Epithelial cell of esophagus (primary cell): ENCODE data around the gene MAST1.
"Not testable (repeated sequence)": the region's sequence is repeated elsewhere in the genome, so short reads cannot be mapped to it uniquely, and the experiment has no call there.

Experiments
- DNase-seq: peaks from one replicate; pipeline ENCODE4 v3.0.0; 2010; ENCODE audit warnings: low read depth
- H3K4me3 ChIP-seq: 2 replicates; pipeline ENCODE4 v1.5.1; 2011; ENCODE audit warnings: mild to moderate bottlenecking, low read length, control low read depth
- TF ChIP-seq, protein P1 (sequence below): IDR thresholded peaks from 2 replicates; pipeline ENCODE4 v1.5.1; 2011; ENCODE audit warnings: low read depth, mild to moderate bottlenecking, low read length, control low read depth, inconsistent platforms; ENCODE audit not compliant: insufficient read depth; ENCODE audit errors: missing control alignments

Gene MAST1

DNA sequence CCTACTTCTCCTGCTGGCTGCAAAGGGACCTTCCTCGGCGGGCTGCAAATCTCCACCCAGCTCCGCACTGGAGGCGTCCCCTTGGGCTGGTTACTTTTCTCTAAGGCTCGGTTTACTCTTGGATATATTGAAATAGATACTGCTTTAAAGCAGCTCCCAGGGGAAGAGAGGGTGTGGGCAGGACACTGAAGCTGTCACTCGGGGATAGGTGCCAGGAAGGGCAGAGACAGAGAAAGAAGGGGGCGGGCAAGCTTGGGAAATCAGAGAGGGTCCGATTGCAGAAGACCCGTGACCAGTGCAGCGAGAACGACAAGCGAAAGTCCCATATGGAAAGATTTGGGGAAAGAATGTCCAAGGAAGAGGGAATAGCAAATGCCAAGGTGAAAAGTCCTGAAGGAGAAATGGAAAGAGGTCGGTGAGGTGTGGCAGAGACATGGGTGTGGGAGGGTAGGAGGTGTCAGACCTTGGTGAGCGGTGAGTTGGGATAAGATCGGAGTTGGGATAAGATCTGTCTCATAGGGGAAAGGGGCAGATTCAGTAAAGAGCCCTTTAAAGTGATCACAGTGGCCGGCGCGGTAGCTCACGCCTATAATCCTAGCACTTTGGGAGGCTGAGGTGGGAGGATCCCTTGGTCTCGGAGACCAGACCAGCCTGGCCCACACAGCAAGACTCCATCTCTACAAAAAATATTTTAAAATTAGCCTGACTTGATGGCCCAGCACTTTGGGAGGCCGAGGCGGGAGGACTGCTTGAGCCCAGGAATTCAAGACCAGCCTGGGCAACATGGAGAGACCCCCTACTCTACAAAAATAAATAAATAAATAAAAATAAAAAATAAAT is 35.8 kb upstream of the MAST1 start:
- peak overlapping the region; percentile 98 for H3K4me3 ChIP-seq
- no peak for DNase-seq
- TF ChIP-seq, protein P1, sequence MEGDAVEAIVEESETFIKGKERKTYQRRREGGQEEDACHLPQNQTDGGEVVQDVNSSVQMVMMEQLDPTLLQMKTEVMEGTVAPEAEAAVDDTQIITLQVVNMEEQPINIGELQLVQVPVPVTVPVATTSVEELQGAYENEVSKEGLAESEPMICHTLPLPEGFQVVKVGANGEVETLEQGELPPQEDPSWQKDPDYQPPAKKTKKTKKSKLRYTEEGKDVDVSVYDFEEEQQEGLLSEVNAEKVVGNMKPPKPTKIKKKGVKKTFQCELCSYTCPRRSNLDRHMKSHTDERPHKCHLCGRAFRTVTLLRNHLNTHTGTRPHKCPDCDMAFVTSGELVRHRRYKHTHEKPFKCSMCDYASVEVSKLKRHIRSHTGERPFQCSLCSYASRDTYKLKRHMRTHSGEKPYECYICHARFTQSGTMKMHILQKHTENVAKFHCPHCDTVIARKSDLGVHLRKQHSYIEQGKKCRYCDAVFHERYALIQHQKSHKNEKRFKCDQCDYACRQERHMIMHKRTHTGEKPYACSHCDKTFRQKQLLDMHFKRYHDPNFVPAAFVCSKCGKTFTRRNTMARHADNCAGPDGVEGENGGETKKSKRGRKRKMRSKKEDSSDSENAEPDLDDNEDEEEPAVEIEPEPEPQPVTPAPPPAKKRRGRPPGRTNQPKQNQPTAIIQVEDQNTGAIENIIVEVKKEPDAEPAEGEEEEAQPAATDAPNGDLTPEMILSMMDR, result no peak

DNA sequence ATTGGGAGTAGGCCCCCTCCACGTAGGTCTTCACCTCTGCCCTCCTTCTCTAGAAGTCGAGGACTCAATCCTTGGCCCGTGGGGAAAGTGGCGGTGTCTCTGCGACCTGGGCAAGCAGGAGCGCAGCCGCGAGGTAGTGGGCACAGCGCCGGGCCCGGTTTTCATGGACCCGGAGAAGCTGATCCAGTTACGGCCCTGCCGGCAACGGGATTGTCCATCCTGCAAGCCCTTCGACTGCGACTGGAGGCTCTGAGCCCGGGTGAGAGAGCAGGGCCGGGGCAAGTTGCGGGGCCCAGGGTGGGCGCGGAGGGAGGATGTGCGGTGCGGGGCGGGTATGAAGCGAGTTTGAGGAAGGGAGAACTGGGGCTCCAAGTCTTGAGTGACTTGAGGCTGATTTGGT is 34.3 kb upstream of the MAST1 start:
- no peak overlapping the region for H3K4me3 ChIP-seq
- TF ChIP-seq, protein P1, result no peak
- DNase-seq, result no peak

DNA sequence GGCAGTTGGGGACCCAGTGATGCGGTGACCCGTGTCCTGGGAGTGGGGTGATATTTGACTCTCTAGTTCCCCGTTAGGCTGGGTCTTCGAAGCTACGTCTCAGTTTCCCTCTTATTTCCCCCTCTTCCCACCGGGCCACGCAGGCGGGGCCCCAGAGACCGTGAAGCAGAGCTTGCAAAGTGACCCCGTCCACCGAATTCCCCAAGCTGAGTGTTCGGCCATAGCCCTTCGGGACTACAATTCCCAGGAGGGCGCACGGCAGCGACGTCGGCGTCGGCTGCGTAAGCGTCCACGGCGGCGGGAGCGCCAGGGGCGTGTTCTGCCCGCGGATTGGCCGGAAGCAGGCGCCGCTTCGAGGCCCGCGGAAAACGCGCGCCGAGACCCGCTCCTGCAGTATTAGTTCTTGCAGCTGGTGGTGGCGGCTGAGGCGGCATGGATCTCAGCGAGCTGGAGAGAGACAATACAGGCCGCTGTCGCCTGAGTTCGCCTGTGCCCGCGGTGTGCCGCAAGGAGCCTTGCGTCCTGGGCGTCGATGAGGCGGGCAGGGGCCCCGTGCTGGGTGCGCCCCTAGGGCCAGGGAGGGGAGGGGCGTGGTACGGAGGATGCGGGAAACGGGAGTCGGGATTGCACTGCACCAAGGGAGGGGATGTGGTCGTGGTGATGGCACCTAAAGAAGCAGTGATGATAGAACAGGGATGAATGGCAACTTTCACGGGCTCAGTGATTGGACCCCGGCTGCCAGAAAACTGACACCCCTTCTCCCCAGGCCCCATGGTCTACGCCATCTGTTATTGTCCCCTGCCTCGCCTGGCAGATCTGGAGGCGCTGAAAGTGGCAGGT is 31.9 kb upstream of the MAST1 start, which contains the start of gene RNASEH2A:
RNASEH2A (plus strand) TSS at position 343 of the 840 bp plus-strand sequence; CDS start at position 433, 90 bp downstream.
- peak; percentile 94 for DNase-seq
- peak within 1 kb of the TSS; percentile 78 for H3K4me3 ChIP-seq
- TF ChIP-seq, protein P1, result no peak

DNA sequence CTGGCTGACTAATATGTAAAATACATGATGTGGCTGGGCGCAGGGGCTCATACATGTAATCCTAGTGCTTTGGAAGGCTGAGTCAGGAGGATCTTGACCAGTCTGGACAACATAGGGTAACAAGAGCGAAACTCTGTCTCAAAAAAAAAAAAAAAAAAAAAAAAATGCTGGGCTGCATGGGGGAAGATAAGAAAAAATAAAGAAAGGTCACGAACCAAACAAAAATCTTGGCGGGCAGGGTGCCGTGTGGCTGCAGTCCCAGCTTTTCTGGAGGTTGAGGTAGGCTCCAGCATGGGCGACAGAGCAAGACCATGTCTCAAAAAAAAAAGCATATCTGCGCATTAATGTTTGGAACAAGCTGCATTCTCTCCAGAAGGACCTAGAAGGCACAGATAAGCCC is 23.2 kb upstream of the MAST1 start:
- DNase-seq, result no peak
- TF ChIP-seq, protein P1, result no peak
- no peak overlapping the region for H3K4me3 ChIP-seq

DNA sequence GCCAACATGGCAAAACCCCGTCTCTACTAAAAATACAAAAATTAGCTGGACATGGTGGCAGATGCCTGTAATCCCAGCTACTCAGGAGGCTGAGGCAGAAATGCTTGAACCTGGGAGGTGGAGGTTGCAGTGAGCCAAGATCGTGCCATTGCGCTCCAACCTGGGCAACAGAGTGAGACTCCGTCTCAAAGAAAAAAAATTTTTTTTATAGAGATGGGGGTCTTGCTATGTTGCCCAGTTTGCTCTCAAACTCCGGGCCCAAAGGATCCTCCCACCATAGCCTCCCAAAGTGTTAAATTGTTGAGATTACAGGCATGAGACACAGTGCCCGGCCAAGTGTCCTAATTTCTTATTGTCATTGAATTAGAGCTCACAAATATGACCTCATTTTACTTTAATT is 21.1 kb upstream of the MAST1 start:
- H3K4me3 ChIP-seq, DNase-seq: not testable (repeated sequence)

DNA sequence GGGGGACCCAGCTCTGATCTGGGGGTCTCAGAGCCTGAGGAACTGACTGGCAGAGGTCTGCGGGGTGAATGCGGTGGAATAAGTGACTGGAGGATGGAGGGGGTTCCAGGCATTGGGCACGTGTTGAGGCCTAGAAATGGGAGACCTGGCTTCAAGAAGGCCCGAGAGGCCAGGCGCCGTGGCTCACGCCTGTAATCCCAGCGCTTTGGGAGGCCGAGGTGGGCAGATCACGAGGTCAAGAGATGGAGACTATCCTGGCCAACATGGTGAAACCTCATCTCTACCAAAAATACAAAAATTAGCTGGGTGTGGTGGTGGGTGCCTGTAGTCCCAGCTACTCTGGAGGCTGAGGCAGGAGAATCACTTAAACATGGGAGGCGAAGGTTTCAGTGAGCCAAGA is 20.5 kb upstream of the MAST1 start:
- DNase-seq, H3K4me3 ChIP-seq: not testable (repeated sequence)

DNA sequence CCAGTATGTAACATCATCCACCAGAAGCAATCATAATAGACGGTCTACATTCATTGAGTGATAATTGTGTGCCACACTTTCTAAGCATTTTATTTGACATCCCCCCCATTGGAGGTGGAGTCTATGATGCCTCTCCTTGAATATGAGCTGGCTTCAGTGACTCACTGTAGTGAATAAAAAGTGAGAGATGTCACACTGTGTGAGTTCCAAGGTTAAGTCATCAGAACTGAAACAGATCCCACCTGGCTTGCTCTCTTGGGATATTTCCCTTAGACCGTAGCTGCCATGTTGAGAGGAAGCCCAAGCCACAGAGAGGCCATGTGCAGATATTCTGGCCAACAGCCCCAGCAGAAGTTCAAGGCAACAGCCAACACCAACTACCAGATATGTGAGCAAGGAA is 16.6 kb upstream of the MAST1 start:
- TF ChIP-seq, protein P1, result no peak
- no peak overlapping the region for H3K4me3 ChIP-seq
- DNase-seq, result peak; percentile 27
